A549 (cell line): ENCODE data around the gene RCAN2.

Experiments
- ESRRA ChIP-seq: fragments of 150-350 bp; IDR thresholded peaks from 2 replicates; pipeline ENCODE4 v1.6.1; 2014; ENCODE audit warnings: mild to moderate bottlenecking, low read length, borderline replicate concordance
- POLR2AphosphoS2 ChIP-seq: conservative IDR thresholded peaks from 2 replicates; pipeline ENCODE4 v1.6.1; 2012; ENCODE audit warnings: low read length, improper control_type of control experiment, inconsistent platforms
- SMC3 ChIP-seq: fragments of >200 bp; sonication (Bioruptor Twin); formaldehyde crosslinking; IDR thresholded peaks from 3 replicates; pipeline ENCODE4 v1.6.1; 2018; ENCODE audit warnings: inconsistent platforms
- ZFP36 ChIP-seq: fragments of 450-650 bp; IDR thresholded peaks from 2 replicates; pipeline ENCODE4 v1.6.1; 2014; ENCODE audit warnings: borderline replicate concordance; ENCODE audit not compliant: partially characterized antibody

GRCh38 chr6:46219661-46220060 lies 271.6 kb downstream of the RCAN2 start:
- no peak for TF ChIP-seq POLR2AphosphoS2
- no peak for TF ChIP-seq SMC3
- TF ChIP-seq ESRRA = no peak
- TF ChIP-seq ZFP36 = no peak
